ENCODE data around the gene SUMF2. TPM values are rescaled to one million over a fixed set of nuclear protein-coding genes. Genes with fewer than 3 reads are reported as not detected.
"Not testable (repeated sequence)": the region's sequence is repeated elsewhere in the genome, so short reads cannot be mapped to it uniquely, and the experiment has no call there.

The SUMF2 gene
- total RNA-seq, 1 donor from 2014 or later, result 157 TPM

- Mint-ChIP-seq H3K36me3 (ENCODE audit: low read depth) (peaks cover 28% of the 10 kb centered on the region), H3K27ac (no peak overlapping the region), H3K4me3 (no peak overlapping the region), H3K4me1 (ENCODE audit: low read depth) (peaks cover 5% of the 10 kb centered on the region), H3K9me3 (no peaks in the 10 kb centered on the region), H3K27me3 (ENCODE audit: insufficient read depth) (no peaks in the 10 kb centered on the region)
- no peak for DNase-seq (ENCODE audit: low spot score)
- intact Hi-C loops (cut with micrococcal nuclease), result no loop called here
Observed at GRCh38 chr7:56077681-56078080, 13.6 kb downstream of the SUMF2 start.

GRCh38 chr7:56078196-56078595, 14.1 kb downstream of the SUMF2 start:
- Mint-ChIP-seq H3K36me3 (ENCODE audit: low read depth) (peaks cover 25% of the 10 kb centered on the region), H3K27ac (no peak overlapping the region), H3K9me3 (no peaks in the 10 kb centered on the region)

GRCh38 chr7:56079450-56080185, 15.5 kb downstream of the SUMF2 start:
- peak overlapping the region; percentile 23 for H3K27ac Mint-ChIP-seq
- no peak overlapping the region for H3K4me3 Mint-ChIP-seq
- H3K36me3 Mint-ChIP-seq (ENCODE audit: low read depth), result peaks cover 20% of the 10 kb centered on the region
- H3K9me3 Mint-ChIP-seq, result no peaks in the 10 kb centered on the region
- no peak for DNase-seq (ENCODE audit: low spot score)
- no peaks in the 10 kb centered on the region for H3K27me3 Mint-ChIP-seq (ENCODE audit: insufficient read depth)
- intact Hi-C loops (cut with micrococcal nuclease), result no loop called here
- no peaks in the 10 kb centered on the region for H3K4me1 Mint-ChIP-seq (ENCODE audit: low read depth)

More at GRCh38 chr7:56078196-56078595, 14.1 kb downstream of the SUMF2 start:
- no peak overlapping the region for H3K4me3 Mint-ChIP-seq
- no peak for DNase-seq (ENCODE audit: low spot score)
- peaks cover 5% of the 10 kb centered on the region for H3K4me1 Mint-ChIP-seq (ENCODE audit: low read depth)
- H3K27me3 Mint-ChIP-seq (ENCODE audit: insufficient read depth), result no peaks in the 10 kb centered on the region
- intact Hi-C loops (cut with micrococcal nuclease), result no loop called here

- DNase-seq (ENCODE audit: low spot score); H3K4me1 Mint-ChIP-seq (ENCODE audit: low read depth); H3K27me3 Mint-ChIP-seq (ENCODE audit: insufficient read depth); intact Hi-C loops (cut with micrococcal nuclease); H3K4me3 Mint-ChIP-seq; H3K9me3 Mint-ChIP-seq; H3K27ac Mint-ChIP-seq: not testable (repeated sequence)
- peaks cover 20% of the 10 kb centered on the region for H3K36me3 Mint-ChIP-seq (ENCODE audit: low read depth)
Observed at GRCh38 chr7:56080726-56081435, 16.8 kb downstream of the SUMF2 start.

GRCh38 chr7:56081626-56082340, 17.7 kb downstream of the SUMF2 start:
- intact Hi-C loops (cut with micrococcal nuclease), result no loop called here
- H3K4me1 Mint-ChIP-seq (ENCODE audit: low read depth), result no peaks in the 10 kb centered on the region
- no peaks in the 10 kb centered on the region for H3K27me3 Mint-ChIP-seq (ENCODE audit: insufficient read depth)
- peaks cover 15% of the 10 kb centered on the region for H3K36me3 Mint-ChIP-seq (ENCODE audit: low read depth)
- H3K9me3 Mint-ChIP-seq, result no peaks in the 10 kb centered on the region
- H3K4me3 Mint-ChIP-seq, result no peak overlapping the region
- H3K27ac Mint-ChIP-seq, result no peak overlapping the region
- no peak for DNase-seq (ENCODE audit: low spot score)

- no peak for DNase-seq (ENCODE audit: low spot score)
Observed at GRCh38 chr7:56083150-56083785, 19.2 kb downstream of the SUMF2 start.

GRCh38 chr7:56086761-56087160, 22.7 kb downstream of the SUMF2 start:
- Mint-ChIP-seq H3K27me3 (ENCODE audit: insufficient read depth) (no peaks in the 10 kb centered on the region), H3K36me3 (ENCODE audit: low read depth) (peaks cover 3% of the 10 kb centered on the region), H3K4me3 (no peak overlapping the region), H3K9me3 (no peaks in the 10 kb centered on the region), H3K27ac (no peak overlapping the region), H3K4me1 (ENCODE audit: low read depth) (no peaks in the 10 kb centered on the region)
- DNase-seq (ENCODE audit: low spot score), result no peak
- intact Hi-C loops (cut with micrococcal nuclease), result no loop called here

More at GRCh38 chr7:56083150-56083785, 19.2 kb downstream of the SUMF2 start:
- no peak overlapping the region for H3K27ac Mint-ChIP-seq
- intact Hi-C loops (cut with micrococcal nuclease), result no loop called here
- no peaks in the 10 kb centered on the region for H3K27me3 Mint-ChIP-seq (ENCODE audit: insufficient read depth)
- H3K9me3 Mint-ChIP-seq, result no peaks in the 10 kb centered on the region
- no peak overlapping the region for H3K4me3 Mint-ChIP-seq
- H3K4me1 Mint-ChIP-seq (ENCODE audit: low read depth), result no peaks in the 10 kb centered on the region
- peaks cover 14% of the 10 kb centered on the region for H3K36me3 Mint-ChIP-seq (ENCODE audit: low read depth)

- H3K4me1 Mint-ChIP-seq (ENCODE audit: low read depth), result no peaks in the 10 kb centered on the region
- no peaks in the 10 kb centered on the region for H3K9me3 Mint-ChIP-seq
- no peaks in the 10 kb centered on the region for H3K27me3 Mint-ChIP-seq (ENCODE audit: insufficient read depth)
- no peak for DNase-seq (ENCODE audit: low spot score)
- peaks cover 3% of the 10 kb centered on the region for H3K36me3 Mint-ChIP-seq (ENCODE audit: low read depth)
- intact Hi-C loops (cut with micrococcal nuclease), result no loop called here
- H3K27ac Mint-ChIP-seq, result no peak overlapping the region
- H3K4me3 Mint-ChIP-seq, result no peak overlapping the region
Observed at GRCh38 chr7:56087445-56087844, 23.4 kb downstream of the SUMF2 start.

- Mint-ChIP-seq H3K9me3 (no peaks in the 10 kb centered on the region), H3K4me3 (no peak overlapping the region), H3K27me3 (ENCODE audit: insufficient read depth) (no peaks in the 10 kb centered on the region), H3K36me3 (ENCODE audit: low read depth) (peaks cover 6% of the 10 kb centered on the region), H3K27ac (no peak overlapping the region), H3K4me1 (ENCODE audit: low read depth) (no peaks in the 10 kb centered on the region)
- DNase-seq (ENCODE audit: low spot score), result no peak
- intact Hi-C loops (cut with micrococcal nuclease), result no loop called here
Observed at GRCh38 chr7:56091591-56091990, 27.5 kb downstream of the SUMF2 start.

GRCh38 chr7:56092388-56092787, 28.3 kb downstream of the SUMF2 start:
- DNase-seq (ENCODE audit: low spot score); H3K4me1 Mint-ChIP-seq (ENCODE audit: low read depth); H3K4me3 Mint-ChIP-seq; H3K27me3 Mint-ChIP-seq (ENCODE audit: insufficient read depth); H3K36me3 Mint-ChIP-seq (ENCODE audit: low read depth); intact Hi-C loops (cut with micrococcal nuclease); H3K27ac Mint-ChIP-seq; H3K9me3 Mint-ChIP-seq: not testable (repeated sequence)

GRCh38 chr7:56092789-56093531, 28.9 kb downstream of the SUMF2 start, which contains the start of gene PHKG1:
TSS of gene PHKG1 (minus strand) at chr7:56092952. CDS start at chr7:56088941, 4,011 bp downstream.
- DNase-seq (ENCODE audit: low spot score), result no peak
- Mint-ChIP-seq H3K9me3 (no peaks in the 10 kb centered on the region), H3K27ac (no peak within 1 kb of the TSS), H3K4me1 (ENCODE audit: low read depth) (no peaks in the 10 kb centered on the region), H3K36me3 (ENCODE audit: low read depth) (peaks cover 7% of the 10 kb centered on the region), H3K4me3 (no peak within 1 kb of the TSS), H3K27me3 (ENCODE audit: insufficient read depth) (no peaks in the 10 kb centered on the region)
- intact Hi-C loops (cut with micrococcal nuclease), result no loop called here

GRCh38 chr7:56097700-56098099, 33.6 kb downstream of the SUMF2 start:
- Mint-ChIP-seq H3K4me3 (no peak overlapping the region), H3K27me3 (ENCODE audit: insufficient read depth) (no peaks in the 10 kb centered on the region), H3K27ac (no peak overlapping the region), H3K4me1 (ENCODE audit: low read depth) (peaks cover 5% of the 10 kb centered on the region), H3K36me3 (ENCODE audit: low read depth) (peaks cover 25% of the 10 kb centered on the region), H3K9me3 (no peaks in the 10 kb centered on the region)
- intact Hi-C loops (cut with micrococcal nuclease), result no loop called here
- DNase-seq (ENCODE audit: low spot score), result no peak
